ENCODE measurements around the gene TMEM147. TPM values are rescaled to one million over a fixed set of nuclear protein-coding genes. Genes with fewer than 3 reads are reported as not detected.

TMEM147 gene
- total and polyA plus RNA-seq, 2 donors (not counting 3 experiments of a cell fraction or from before 2014, with no cell fraction given), result 75.8 to 214 TPM

GRCh38 chr19:35577918-35578317, 32.5 kb downstream of the TMEM147 start:
- intact Hi-C loops (cut with micrococcal nuclease) (no loop called here), dilution Hi-C loops (cut with MboI; ENCODE audit: extremely low pct_ligation_motif_present, low sequenced_read_pairs) (no loop called here)
- Histone ChIP-seq H3K79me2 (ENCODE audit: control insufficient read depth, insufficient read depth, low read length) (no peaks in the 10 kb centered on the region), H2AFZ (ENCODE audit: low read depth, low read length) (no peak overlapping the region), H3K9me1 (replicated peaks; ENCODE audit: control insufficient read depth, extremely low read depth, insufficient read depth, low read length) (no peaks in the 10 kb centered on the region), H4K20me1 (replicated peaks; ENCODE audit: control insufficient read depth, extremely low read depth, insufficient read depth, low read length) (no peaks in the 10 kb centered on the region), H3K36me3 (ENCODE audit: control insufficient read depth in 2 of 2, extremely low read depth in 1 of 2, insufficient read depth in 2 of 2, low read length in 2 of 2) (no peaks in the 10 kb centered on the region), H3K9ac (replicated peaks; ENCODE audit: extremely low read depth, insufficient read depth, low read length) (no peak overlapping the region), H3K27me3 (ENCODE audit: control insufficient read depth in 2 of 2, insufficient read depth in 2 of 2, low read length in 2 of 2) (no peaks in the 10 kb centered on the region), H3K9me3 (replicated peaks; ENCODE audit: control insufficient read depth, insufficient read depth, low read length) (no peaks in the 10 kb centered on the region), H3K4me2 (ENCODE audit: insufficient read depth, low read length) (no peak overlapping the region), H3K4me3 (replicated peaks in 1 of 3; ENCODE audit: insufficient read depth in 1 of 3, low read depth in 1 of 3, low read length in 3 of 3) (no peak overlapping the region), H3K4me1 (ENCODE audit: control insufficient read depth, extremely low read depth, insufficient read depth, low read length) (no peaks in the 10 kb centered on the region), H3K27ac (ENCODE audit: insufficient read depth, low read depth, low read length) (no peak overlapping the region)
- TF ChIP-seq POLR2AphosphoS5 (IDR thresholded peaks at IDR 0.05; ENCODE audit: insufficient read depth, low read depth, low read length), result no peak
- TF ChIP-seq GATA2 (IDR thresholded peaks at IDR 0.05; ENCODE audit: insufficient read depth, insufficient read length, low read depth, low read length), result no peak
- TF ChIP-seq FOS (IDR thresholded peaks at IDR 0.05; ENCODE audit: borderline replicate concordance, insufficient read depth, low read length), result no peak
- TF ChIP-seq EZH2 (IDR thresholded peaks at IDR 0.05; ENCODE audit: borderline replicate concordance, low read depth, low read length, severe bottlenecking), result no peak
- no peak for TF ChIP-seq CTCF (IDR thresholded peaks at IDR 0.05; ENCODE audit: extremely low read depth in 1 of 2, insufficient read depth in 1 of 2, low read depth in 1 of 2, low read length in 2 of 2)
- CTCF ChIA-PET, result no interaction called here
- no peak for DNase-seq (ENCODE audit: low read depth, low spot score)
- no TSS peak for BruUV-seq (replicated peaks)
- POLR2A ChIA-PET, result no interaction called here
- no peak for FAIRE-seq

- intact Hi-C loops (cut with micrococcal nuclease), result no loop called here
- H3K36me3 ChIP-seq (ENCODE audit: control insufficient read depth in 2 of 2, extremely low read depth in 1 of 2, insufficient read depth in 2 of 2, low read length in 2 of 2), result no peaks in the 10 kb centered on the region
- H3K27ac ChIP-seq (ENCODE audit: insufficient read depth, low read depth, low read length), result no peak overlapping the region
- no TSS peak for BruUV-seq (replicated peaks)
- H3K4me3 ChIP-seq (replicated peaks in 1 of 3; ENCODE audit: insufficient read depth in 1 of 3, low read depth in 1 of 3, low read length in 3 of 3), result no peak overlapping the region
- H4K20me1 ChIP-seq (replicated peaks; ENCODE audit: control insufficient read depth, extremely low read depth, insufficient read depth, low read length), result no peaks in the 10 kb centered on the region
- H3K9me1 ChIP-seq (replicated peaks; ENCODE audit: control insufficient read depth, extremely low read depth, insufficient read depth, low read length), result no peaks in the 10 kb centered on the region
- H3K9ac ChIP-seq (replicated peaks; ENCODE audit: extremely low read depth, insufficient read depth, low read length), result no peak overlapping the region
- dilution Hi-C loops (cut with MboI; ENCODE audit: extremely low pct_ligation_motif_present, low sequenced_read_pairs), result no loop called here
- DNase-seq (ENCODE audit: low read depth, low spot score) (no peak), FAIRE-seq (no peak)
- H3K27me3 ChIP-seq (ENCODE audit: control insufficient read depth in 2 of 2, insufficient read depth in 2 of 2, low read length in 2 of 2), result no peaks in the 10 kb centered on the region
- no peaks in the 10 kb centered on the region for H3K9me3 ChIP-seq (replicated peaks; ENCODE audit: control insufficient read depth, insufficient read depth, low read length)
- ChIA-PET POLR2A (no interaction called here), CTCF (no interaction called here)
- H3K79me2 ChIP-seq (ENCODE audit: control insufficient read depth, insufficient read depth, low read length), result no peaks in the 10 kb centered on the region
- no peak for TF ChIP-seq POLR2A (IDR thresholded peaks at IDR 0.05; ENCODE audit: low read depth, low read length)
- TF ChIP-seq CTCF (IDR thresholded peaks at IDR 0.05; ENCODE audit: extremely low read depth in 1 of 2, insufficient read depth in 1 of 2, low read depth in 1 of 2, low read length in 2 of 2), result no peak
- no peak for TF ChIP-seq MAX (IDR thresholded peaks at IDR 0.05; ENCODE audit: insufficient read depth, insufficient read length)
- no peak for TF ChIP-seq MYC (IDR thresholded peaks at IDR 0.05; ENCODE audit: low read depth, low read length)
- no peak for TF ChIP-seq POLR2AphosphoS5 (IDR thresholded peaks at IDR 0.05; ENCODE audit: insufficient read depth, low read depth, low read length)
- no peak for TF ChIP-seq JUN (IDR thresholded peaks at IDR 0.05; ENCODE audit: borderline replicate concordance, insufficient read depth, insufficient read length, low read depth)
- no peak for TF ChIP-seq GATA2 (IDR thresholded peaks at IDR 0.05; ENCODE audit: insufficient read depth, insufficient read length, low read depth, low read length)
- no peak for TF ChIP-seq EZH2 (IDR thresholded peaks at IDR 0.05; ENCODE audit: borderline replicate concordance, low read depth, low read length, severe bottlenecking)
- TF ChIP-seq FOS (IDR thresholded peaks at IDR 0.05; ENCODE audit: borderline replicate concordance, insufficient read depth, low read length), result no peak
- H2AFZ ChIP-seq (ENCODE audit: low read depth, low read length), result no peak overlapping the region
- no peak overlapping the region for H3K4me2 ChIP-seq (ENCODE audit: insufficient read depth, low read length)
- H3K4me1 ChIP-seq (ENCODE audit: control insufficient read depth, extremely low read depth, insufficient read depth, low read length), result no peaks in the 10 kb centered on the region
These were observed 33.3 kb downstream of the TMEM147 start for GRCh38 chr19:35578707-35579106.
